Activated CD4-positive, CD25-positive, alpha-beta regulatory T cell (primary cell): ENCODE data around the gene TOX4.
"Not testable (repeated sequence)": the region's sequence is repeated elsewhere in the genome, so short reads cannot be mapped to it uniquely, and the experiment has no call there.

Experiments used
- DNase-seq, 4 experiments: peaks; one replicate each; lab custom pipeline; 2025; lab: John Stamatoyannopoulos, UW

The TOX4 gene

DNA sequence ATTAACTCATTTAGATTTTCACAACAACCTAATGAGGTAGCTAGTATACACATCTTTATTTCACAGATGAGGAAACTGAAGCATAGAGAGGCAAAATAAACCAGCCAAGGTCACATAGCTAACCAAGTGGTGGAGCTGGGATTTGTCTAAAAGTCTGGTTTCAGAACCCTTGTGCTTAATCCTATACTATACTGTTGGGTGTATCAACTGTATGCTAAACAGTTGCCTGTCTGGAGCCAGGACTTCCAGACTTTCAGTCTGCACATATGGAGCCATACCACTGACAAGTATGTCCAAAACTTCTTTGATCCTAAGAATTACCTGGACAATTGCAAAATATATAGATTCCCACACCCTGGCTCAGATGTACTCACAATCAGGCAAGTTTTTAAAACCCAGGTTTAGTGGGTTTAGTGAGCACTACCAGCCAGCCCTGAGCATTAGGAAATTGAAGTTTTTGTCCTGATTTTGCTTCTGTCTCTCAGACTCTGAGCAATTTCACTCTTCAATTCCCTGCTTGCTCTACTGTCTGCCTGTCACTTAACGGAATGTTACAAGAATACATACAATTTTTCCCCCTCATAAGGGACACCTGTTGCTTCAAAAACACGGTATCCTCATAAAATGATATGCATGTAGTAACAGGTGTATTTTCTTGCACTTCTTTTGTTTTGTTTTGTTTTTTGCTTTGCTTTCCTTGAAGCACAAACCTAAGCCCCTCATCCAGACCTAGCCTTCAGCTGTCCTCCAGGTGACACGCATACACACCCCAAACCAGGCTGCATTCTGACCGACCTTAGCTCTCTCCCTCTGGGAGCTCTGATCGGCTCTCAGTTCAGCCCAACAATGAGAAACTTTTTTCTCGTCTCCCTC lies 58.8 kb downstream of the TOX4 start:
- DNase-seq, result no peak

DNA sequence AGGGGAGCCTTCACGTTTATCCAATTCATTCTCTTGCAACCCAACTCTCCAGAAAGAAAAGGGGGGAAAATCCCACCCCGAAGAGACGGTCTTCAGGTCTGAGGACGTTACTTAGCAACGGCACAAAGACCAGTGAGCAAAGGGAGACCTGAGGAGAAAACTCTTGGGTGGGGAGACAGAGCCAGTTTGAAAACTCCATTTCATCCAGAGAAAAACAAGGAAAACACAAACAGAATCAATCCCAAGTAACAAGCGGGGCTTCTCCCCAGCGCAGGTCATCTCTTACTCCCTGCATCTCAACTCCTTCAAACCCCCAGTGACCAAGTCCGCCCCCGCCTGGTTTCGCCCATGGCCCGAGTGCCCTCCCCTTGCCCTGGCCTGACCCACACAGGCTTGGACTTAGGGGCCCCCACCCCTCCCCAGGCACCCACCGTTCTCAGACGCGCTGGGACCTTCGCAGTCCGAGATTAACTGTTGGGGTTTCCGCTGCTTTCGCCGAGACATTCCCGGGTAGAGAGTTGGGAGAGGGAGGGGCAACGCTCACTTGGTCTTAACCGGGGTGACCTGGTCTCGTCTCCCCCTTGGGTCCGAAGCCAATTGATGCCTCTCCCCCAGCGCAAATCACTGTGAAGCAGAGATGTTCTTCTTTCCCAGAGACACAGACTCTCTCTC lies 59.6 kb downstream of the TOX4 start:
- no peak for DNase-seq

- no peak for DNase-seq
Observed at GRCh38 chr14:21537090-21537424, 60.1 kb downstream of the TOX4 start.

- DNase-seq, result no peak
Observed at GRCh38 chr14:21539189-21539940, 62.4 kb downstream of the TOX4 start.

- no peak for DNase-seq
Observed at GRCh38 chr14:21541413-21542074, 64.5 kb downstream of the TOX4 start.

DNA sequence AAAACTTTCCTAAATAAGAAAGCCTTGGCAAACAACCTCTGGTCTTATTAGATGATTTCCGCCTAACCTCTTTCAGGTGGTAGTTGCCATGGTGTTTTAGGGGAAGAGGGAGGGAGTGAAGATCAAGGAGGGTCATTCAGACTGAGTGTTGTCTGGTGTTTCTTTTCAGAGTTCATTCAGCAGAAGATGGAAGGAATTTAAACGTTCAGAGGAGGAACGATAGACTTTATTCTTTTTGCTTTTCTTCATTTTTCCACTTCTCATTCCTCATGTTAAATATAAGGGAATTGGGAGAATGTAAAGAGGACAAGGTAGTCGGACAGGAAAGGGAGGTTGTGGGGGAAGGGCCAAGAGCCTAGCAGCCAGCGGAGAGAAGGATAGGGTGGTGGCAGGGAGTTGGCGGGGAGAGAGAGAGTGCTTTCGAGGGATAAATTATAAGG lies 66.5 kb downstream of the TOX4 start:
- DNase-seq, result no peak

- DNase-seq, result no peak
Observed at GRCh38 chr14:21543963-21544362, 67.0 kb downstream of the TOX4 start.

GRCh38 chr14:21544588-21544987 lies 67.6 kb downstream of the TOX4 start:
- DNase-seq, result not testable (repeated sequence)
